Panc1 (cell line): ENCODE measurements around the gene LYRM1. TPM values are rescaled to one million over a fixed set of nuclear protein-coding genes. Genes with fewer than 3 reads are reported as not detected.

Source experiments
- ATAC-seq: fragments of 200-7000 bp; cut with Tn5 transposase; 2 replicates; pipeline ENCODE4 v1.9.1; 2020; ENCODE audit warnings: mild to moderate bottlenecking, moderate library complexity
- BruUV-seq: library from RNA; stranded (reverse); fragments of 400-500 nt; replicated peaks from 2 replicates; lab custom pipeline; 2021; lab: Mats Ljungman, UMichigan
- CTCF ChIA-PET: fragments of 300-600 bp; sonication (Branson Sonifier 250); formaldehyde crosslinking; loops from one replicate; lab custom pipeline; 2022; ENCODE audit warnings: antibody characterized with exemption; lab: Charles Lee
- POLR2A ChIA-PET: fragments of 300-600 bp; sonication (Branson Sonifier 250); formaldehyde crosslinking; loops from one replicate; lab custom pipeline; 2022; ENCODE audit warnings: antibody characterized with exemption; lab: Charles Lee
- DNase-seq: peaks from one replicate; pipeline ENCODE4 v3.0.0-alpha.2; 2010; ENCODE audit warnings: low read depth, low spot score
- H3K27ac ChIP-seq: 2 replicates; pipeline ENCODE4 v1.5.1; 2011; ENCODE audit warnings: mild to moderate bottlenecking, low read length, inconsistent platforms
- H3K27me3 ChIP-seq: fragments of 200-500 bp; sonication (Bioruptor generic); 2 replicates; pipeline ENCODE4 v1.6.0; 2014; ENCODE audit warnings: low read length, inconsistent platforms; ENCODE audit not compliant: control insufficient read depth, insufficient read depth
- H3K36me3 ChIP-seq: fragments of 200-500 bp; sonication (Bioruptor generic); 2 replicates; pipeline ENCODE4 v1.5.1; 2014; ENCODE audit warnings: inconsistent platforms, mild to moderate bottlenecking, low read length, moderate library complexity; ENCODE audit not compliant: control insufficient read depth, insufficient read depth
- H3K4me1 ChIP-seq: 2 replicates; pipeline ENCODE4 v1.5.1; 2011; ENCODE audit warnings: inconsistent platforms, mild to moderate bottlenecking, low read length, moderate library complexity; ENCODE audit not compliant: control insufficient read depth, insufficient read depth
- H3K4me3 ChIP-seq, 2 experiments: 2 replicates each; pipeline ENCODE4 v1.5.1; 2011 to 2012; ENCODE audit warnings: low read depth in 2 of 2, low read length in 2 of 2, mild to moderate bottlenecking in 2 of 2, inconsistent platforms in 1 of 2, moderate library complexity in 1 of 2
- H3K9me3 ChIP-seq: fragments of 200-500 bp; sonication (Bioruptor generic); 2 replicates; pipeline ENCODE4 v1.5.1; 2014; ENCODE audit warnings: low read depth, mild to moderate bottlenecking, inconsistent platforms, low read length, moderate library complexity; ENCODE audit not compliant: control insufficient read depth, insufficient read depth
- CTCF ChIP-seq: fragments of 450-650 bp; IDR thresholded peaks from 2 replicates; pipeline ENCODE4 v1.5.1; 2017; ENCODE audit warnings: mild to moderate bottlenecking
- POLR2AphosphoS5 ChIP-seq: IDR thresholded peaks from 2 replicates; pipeline ENCODE4 v1.6.1; 2012; ENCODE audit warnings: mild to moderate bottlenecking, low read depth, low read length, moderate library complexity
- REST ChIP-seq, 2 experiments: IDR thresholded peaks; 2 replicates each; pipeline ENCODE4 v1.6.1; 2011 to 2012; ENCODE audit warnings: low read depth in 2 of 2, control low read depth in 1 of 2, low read length in 1 of 2, mild to moderate bottlenecking in 1 of 2, moderate library complexity in 1 of 2; ENCODE audit not compliant: insufficient read depth in 1 of 2
- SIN3A ChIP-seq: IDR thresholded peaks from 2 replicates; pipeline ENCODE4 v1.6.1; 2012; ENCODE audit warnings: low read depth, mild to moderate bottlenecking, low read length, moderate library complexity, borderline replicate concordance; ENCODE audit not compliant: insufficient read depth
- TCF7L2 ChIP-seq: IDR thresholded peaks from 2 replicates; pipeline ENCODE4 v1.6.1; 2011; ENCODE audit warnings: mild to moderate bottlenecking, low read depth, low read length, inconsistent platforms
- in situ Hi-C: cut with HindIII; loops from 2 replicates; pipeline ENCODE4 v1.10.0; 2016; ENCODE audit warnings: low sequenced_read_pairs, low pct_unique_long_range_greater_than_20kb
- intact Hi-C: fragments of 100-400 bp; cut with micrococcal nuclease; formaldehyde crosslinking; loops from one replicate; pipeline ENCODE4 v1.10.0; 2022; ENCODE audit not compliant: unreplicated experiment
- total RNA-seq: library from RNA; stranded (reverse); gene quantifications from one replicate; pipeline ENCODE4 v1.2.1, GENCODE V29; 2021; ENCODE audit not compliant: unreplicated experiment

The LYRM1 gene
- total RNA-seq, 1 experiment from 2014 or later, result 30.7 TPM

- in situ Hi-C loops (no loop called here), intact Hi-C loops (no loop called here)
- peaks cover 17% of the 10 kb centered on the region for H3K4me1 ChIP-seq
- H3K4me3 ChIP-seq, result no peak overlapping the region
- DNase-seq, result no peak
- H3K27me3 ChIP-seq, result no peaks in the 10 kb centered on the region
- POLR2A ChIA-PET, result no interaction called here
- no peak for ATAC-seq
- no peak overlapping the region; the same call in 1 of the 2 replicates for H3K27ac ChIP-seq
- no peak for TF ChIP-seq TCF7L2
- TF ChIP-seq REST (IDR thresholded peaks at IDR 0.05; ENCODE audit: insufficient read depth in 1 of 2, low read depth in 2 of 2, low read length in 1 of 2), result no peak
- TF ChIP-seq POLR2AphosphoS5, result no peak
- no peak for TF ChIP-seq SIN3A
- TF ChIP-seq CTCF, result no peak
- H3K9me3 ChIP-seq, result no peaks in the 10 kb centered on the region
- CTCF ChIA-PET, result interaction anchor here (0.6 kb wide), 1 partner anchor 482 kb away, joined by 8 read pairs; no protein-coding TSS in a partner anchor
- H3K36me3 ChIP-seq, result no peaks in the 10 kb centered on the region
- no TSS peak for BruUV-seq
Observed at GRCh38 chr16:20878682-20879147, 21.9 kb upstream of the LYRM1 start.

GRCh38 chr16:20879175-20880040, 21.2 kb upstream of the LYRM1 start:
- Histone ChIP-seq H3K36me3 (no peaks in the 10 kb centered on the region), H3K4me1 (peaks cover 22% of the 10 kb centered on the region), H3K27ac (peak overlapping the region; percentile 14; the same call in 1 of the 2 replicates), H3K9me3 (no peaks in the 10 kb centered on the region), H3K4me3 (no peak overlapping the region), H3K27me3 (no peaks in the 10 kb centered on the region)
- no peak for ATAC-seq
- intact Hi-C loops (no loop called here), in situ Hi-C loops (no loop called here)
- BruUV-seq, result no TSS peak
- DNase-seq, result no peak
- POLR2A ChIA-PET, result no interaction called here
- TF ChIP-seq CTCF (no peak), REST (IDR thresholded peaks at IDR 0.05; ENCODE audit: insufficient read depth in 1 of 2, low read depth in 2 of 2, low read length in 1 of 2) (no peak), SIN3A (no peak), TCF7L2 (no peak), POLR2AphosphoS5 (no peak)
- CTCF ChIA-PET, result interaction anchor here (0.6 kb wide), 1 partner anchor 482 kb away, joined by 8 read pairs; no protein-coding TSS in a partner anchor
